ENCODE results near the gene OLAH. TPM values are rescaled to one million over a fixed set of nuclear protein-coding genes. Genes with fewer than 3 reads are reported as not detected.
A peak's percentile ranks its signal among the peaks of the same experiment; 100 is the strongest.

Gene OLAH
- total and polyA plus RNA-seq, 4 donors: 0.49 to 20.6 (median 4.6) TPM; not detected in 1

DNA sequence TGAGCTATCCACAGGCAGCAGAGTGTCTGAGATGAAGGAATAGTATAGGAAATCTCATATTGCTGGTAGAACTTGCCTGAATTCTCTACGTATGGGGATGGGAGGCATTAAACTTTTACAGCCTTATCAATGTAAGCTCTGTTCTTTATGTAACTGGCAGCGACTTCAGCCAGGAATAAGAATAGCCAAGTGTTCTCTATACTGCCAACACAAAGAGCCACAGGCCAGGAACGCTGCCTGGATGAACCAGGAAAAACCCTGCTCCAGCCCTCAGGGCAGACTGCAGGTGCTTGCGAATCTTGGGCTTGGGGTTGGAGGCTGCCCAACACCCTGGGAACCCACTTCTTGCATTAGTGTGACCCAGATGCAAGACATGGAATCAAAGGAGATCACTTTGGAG is 6.1 kb upstream of the OLAH start:
- H3K4me1 ChIP-seq (ENCODE audit: control insufficient read depth in 5 of 5, insufficient read depth in 5 of 5, low read length in 5 of 5): no peaks in the 10 kb centered on the region
- no peak overlapping the region for H3K27ac ChIP-seq (ENCODE audit: low read depth in 1 of 2, low read length in 1 of 2)
- TF ChIP-seq, protein P1, sequence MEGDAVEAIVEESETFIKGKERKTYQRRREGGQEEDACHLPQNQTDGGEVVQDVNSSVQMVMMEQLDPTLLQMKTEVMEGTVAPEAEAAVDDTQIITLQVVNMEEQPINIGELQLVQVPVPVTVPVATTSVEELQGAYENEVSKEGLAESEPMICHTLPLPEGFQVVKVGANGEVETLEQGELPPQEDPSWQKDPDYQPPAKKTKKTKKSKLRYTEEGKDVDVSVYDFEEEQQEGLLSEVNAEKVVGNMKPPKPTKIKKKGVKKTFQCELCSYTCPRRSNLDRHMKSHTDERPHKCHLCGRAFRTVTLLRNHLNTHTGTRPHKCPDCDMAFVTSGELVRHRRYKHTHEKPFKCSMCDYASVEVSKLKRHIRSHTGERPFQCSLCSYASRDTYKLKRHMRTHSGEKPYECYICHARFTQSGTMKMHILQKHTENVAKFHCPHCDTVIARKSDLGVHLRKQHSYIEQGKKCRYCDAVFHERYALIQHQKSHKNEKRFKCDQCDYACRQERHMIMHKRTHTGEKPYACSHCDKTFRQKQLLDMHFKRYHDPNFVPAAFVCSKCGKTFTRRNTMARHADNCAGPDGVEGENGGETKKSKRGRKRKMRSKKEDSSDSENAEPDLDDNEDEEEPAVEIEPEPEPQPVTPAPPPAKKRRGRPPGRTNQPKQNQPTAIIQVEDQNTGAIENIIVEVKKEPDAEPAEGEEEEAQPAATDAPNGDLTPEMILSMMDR (IDR thresholded peaks at IDR 0.05; ENCODE audit: control extremely low read depth, extremely low read depth): no peak
- no peaks in the 10 kb centered on the region for H3K9me3 ChIP-seq (ENCODE audit: control insufficient read depth in 4 of 4, insufficient read depth in 3 of 4, low read length in 3 of 4)
- ATAC-seq (ENCODE audit: insufficient read depth, low FRiP score) (no peak), DNase-seq (peak in 1 of 3 donors; percentile 6)
- H3K9ac ChIP-seq (ENCODE audit: insufficient read depth in 1 of 2, low read length in 2 of 2): no peak overlapping the region
- 67 to 84% methylated on average over 4 of the region's 4 CpGs for WGBS, 2 donors
- no peaks in the 10 kb centered on the region for H3K36me3 ChIP-seq (ENCODE audit: control insufficient read depth in 4 of 4, insufficient read depth in 4 of 4, low read length in 4 of 4)
- no peaks in the 10 kb centered on the region for H3K27me3 ChIP-seq (ENCODE audit: control insufficient read depth in 3 of 3, insufficient read depth in 3 of 3, low read length in 2 of 3)
- no peak overlapping the region for H3K4me3 ChIP-seq

DNA sequence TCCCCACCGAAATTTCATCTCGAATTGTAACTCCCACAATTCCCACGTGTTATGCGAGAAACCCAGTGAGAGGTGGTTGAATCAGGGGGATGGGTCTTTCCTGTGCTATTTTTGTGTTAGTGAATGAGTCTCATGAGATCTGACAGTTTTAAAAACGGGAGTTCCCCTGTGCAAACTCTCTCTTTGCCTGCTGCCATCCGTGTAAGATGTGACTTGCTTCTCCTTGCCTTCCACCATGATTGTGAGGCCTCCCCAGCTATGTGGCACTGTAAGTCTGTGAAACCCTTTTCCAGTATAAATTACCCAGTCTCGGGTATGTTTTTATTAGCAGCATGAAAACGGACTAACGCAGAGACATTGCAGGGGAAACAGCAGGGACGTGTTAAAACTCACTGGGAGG is 5.3 kb upstream of the OLAH start:
- 88 to 97% methylated on average over 10 of the region's 10 CpGs for WGBS, 2 donors
- Histone ChIP-seq H3K4me3 (no peak overlapping the region), H3K27me3 (ENCODE audit: control insufficient read depth in 3 of 3, insufficient read depth in 3 of 3, low read length in 2 of 3) (no peaks in the 10 kb centered on the region), H3K36me3 (ENCODE audit: control insufficient read depth in 4 of 4, insufficient read depth in 4 of 4, low read length in 4 of 4) (no peaks in the 10 kb centered on the region), H3K9ac (ENCODE audit: insufficient read depth in 1 of 2, low read length in 2 of 2) (no peak overlapping the region), H3K4me1 (ENCODE audit: control insufficient read depth in 5 of 5, insufficient read depth in 5 of 5, low read length in 5 of 5) (no peaks in the 10 kb centered on the region), H3K27ac (ENCODE audit: low read depth in 1 of 2, low read length in 1 of 2) (no peak overlapping the region), H3K9me3 (ENCODE audit: control insufficient read depth in 4 of 4, insufficient read depth in 3 of 4, low read length in 3 of 4) (no peaks in the 10 kb centered on the region)
- TF ChIP-seq, protein P1 (IDR thresholded peaks at IDR 0.05; ENCODE audit: control extremely low read depth, extremely low read depth): no peak
- ATAC-seq (ENCODE audit: insufficient read depth, low FRiP score) (no peak), DNase-seq (no peak)

DNA sequence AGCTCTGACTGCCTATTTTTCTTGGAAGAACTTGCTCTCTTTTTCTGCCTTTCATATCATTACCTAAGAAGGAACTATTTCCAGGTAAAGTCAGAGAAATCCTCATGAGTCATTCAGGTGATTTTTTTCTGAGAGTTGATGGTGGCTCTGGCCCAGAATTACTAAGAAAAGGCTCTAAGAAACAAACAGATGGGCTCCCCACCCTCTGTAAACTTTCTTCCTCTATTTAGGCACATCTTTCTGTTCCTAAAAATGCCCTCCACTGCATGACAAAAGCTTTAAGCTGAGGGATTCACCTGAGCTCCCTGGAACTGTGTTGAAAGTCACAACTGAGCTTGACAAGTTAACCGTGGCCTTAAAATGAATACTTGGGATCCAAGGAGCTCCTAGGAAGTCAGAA is 1.6 kb downstream of the OLAH start:
- TF ChIP-seq, protein P1 (IDR thresholded peaks at IDR 0.05; ENCODE audit: control extremely low read depth, extremely low read depth): no peak
- no peak for DNase-seq
- Histone ChIP-seq H3K9me3 (ENCODE audit: control insufficient read depth in 4 of 4, insufficient read depth in 3 of 4, low read length in 3 of 4) (no peaks in the 10 kb centered on the region), H3K4me1 (ENCODE audit: control insufficient read depth in 5 of 5, insufficient read depth in 5 of 5, low read length in 5 of 5) (peaks cover 0 to 8% (median 0%) of the 10 kb centered on the region in 5 donors), H3K9ac (ENCODE audit: insufficient read depth in 1 of 2, low read length in 2 of 2) (no peak overlapping the region), H3K4me3 (no peak overlapping the region), H3K27me3 (ENCODE audit: control insufficient read depth in 3 of 3, insufficient read depth in 3 of 3, low read length in 2 of 3) (peaks cover 0 to 3% (median 0%) of the 10 kb centered on the region in 3 donors), H3K36me3 (ENCODE audit: control insufficient read depth in 4 of 4, insufficient read depth in 4 of 4, low read length in 4 of 4) (no peaks in the 10 kb centered on the region), H3K27ac (ENCODE audit: low read depth in 1 of 2, low read length in 1 of 2) (no peak overlapping the region)
- WGBS, 2 donors: 83 to 91% methylated on average over 1 of the region's 1 CpG
- ATAC-seq (ENCODE audit: insufficient read depth, low FRiP score): no peak

DNA sequence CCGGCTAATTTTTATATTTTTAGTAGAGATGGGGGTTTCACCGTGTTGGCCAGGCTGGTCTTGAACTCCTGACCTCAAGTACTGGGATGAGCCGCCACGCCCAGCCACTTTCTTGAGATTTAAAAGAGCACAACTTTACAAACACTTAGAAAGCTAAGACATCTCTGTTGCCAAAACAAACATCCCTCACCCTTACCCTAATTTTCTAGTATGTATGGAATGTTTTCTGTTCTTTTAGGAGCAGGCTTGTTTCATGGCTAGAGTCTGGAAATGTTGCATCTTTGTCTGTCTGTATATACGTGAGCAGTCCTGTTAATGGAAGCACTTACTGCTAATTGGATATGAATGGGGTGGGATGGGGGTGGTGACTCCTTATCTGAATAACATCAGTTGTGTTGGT is 2.9 kb downstream of the OLAH start:
- WGBS, 2 donors: 64 to 71% methylated on average over 5 of the region's 5 CpGs
- DNase-seq: peak in 1 of 3 donors; percentile 10
- no peak for ATAC-seq (ENCODE audit: insufficient read depth, low FRiP score)
- Histone ChIP-seq H3K4me1 (ENCODE audit: control insufficient read depth in 5 of 5, insufficient read depth in 5 of 5, low read length in 5 of 5) (peaks cover 0 to 8% (median 0%) of the 10 kb centered on the region in 5 donors), H3K9me3 (ENCODE audit: control insufficient read depth in 4 of 4, insufficient read depth in 3 of 4, low read length in 3 of 4) (no peaks in the 10 kb centered on the region), H3K27ac (ENCODE audit: low read depth in 1 of 2, low read length in 1 of 2) (no peak overlapping the region), H3K4me3 (no peak overlapping the region), H3K27me3 (ENCODE audit: control insufficient read depth in 3 of 3, insufficient read depth in 3 of 3, low read length in 2 of 3) (peaks cover 0 to 3% (median 0%) of the 10 kb centered on the region in 3 donors), H3K36me3 (ENCODE audit: control insufficient read depth in 4 of 4, insufficient read depth in 4 of 4, low read length in 4 of 4) (no peaks in the 10 kb centered on the region), H3K9ac (ENCODE audit: insufficient read depth in 1 of 2, low read length in 2 of 2) (no peak overlapping the region)
- TF ChIP-seq, protein P1 (IDR thresholded peaks at IDR 0.05; ENCODE audit: control extremely low read depth, extremely low read depth): no peak
